Liver (tissue), 9 donors: Measurements from ENCODE around the gene CSNK1G3. TPM values are rescaled to one million over a fixed set of nuclear protein-coding genes. Genes with fewer than 3 reads are reported as not detected.

Source experiments
- DNase-seq: peaks from one replicate; pipeline ENCODE4 v3.0.0-alpha.2; 2017; ENCODE audit warnings: low spot score
- H3K27ac ChIP-seq, 2 donors: one replicate each; pipeline ENCODE4 v1.7.0; 2013; ENCODE audit warnings: inconsistent platforms in 2 of 2, low read length in 2 of 2, control low read depth in 1 of 2, low read depth in 1 of 2, mild to moderate bottlenecking in 1 of 2
- H3K27me3 ChIP-seq, 4 donors: one replicate each; pipeline versions ENCODE4 v1.6.1 to v1.7.0; 2013; ENCODE audit warnings: low read length in 3 of 4, inconsistent platforms in 1 of 4, mild to moderate bottlenecking in 1 of 4, moderate library complexity in 1 of 4; ENCODE audit not compliant: control insufficient read depth in 4 of 4, insufficient read depth in 4 of 4
- H3K36me3 ChIP-seq, 4 donors: one replicate each; pipeline versions ENCODE4 v1.6.1 to v1.7.0; 2013; ENCODE audit warnings: low read length in 3 of 4, mild to moderate bottlenecking in 3 of 4, low read depth in 1 of 4, moderate library complexity in 1 of 4; ENCODE audit not compliant: control insufficient read depth in 4 of 4, insufficient read depth in 3 of 4
- H3K4me1 ChIP-seq, 4 donors: one replicate each; pipeline versions ENCODE4 v1.6.1 to v1.7.0; 2013; ENCODE audit warnings: low read length in 3 of 4, mild to moderate bottlenecking in 3 of 4, moderate library complexity in 1 of 4; ENCODE audit not compliant: control insufficient read depth in 4 of 4, insufficient read depth in 4 of 4
- H3K4me3 ChIP-seq, 3 donors: one replicate each; pipeline versions ENCODE4 v1.6.1 to v1.7.0; 2013; ENCODE audit warnings: low read length in 3 of 3, control low read depth in 1 of 3, low read depth in 1 of 3, mild to moderate bottlenecking in 1 of 3
- H3K9ac ChIP-seq, 2 donors: one replicate each; pipeline ENCODE4 v1.7.0; 2013; ENCODE audit warnings: low read length in 2 of 2, mild to moderate bottlenecking in 2 of 2, moderate library complexity in 2 of 2, control low read depth in 1 of 2, low read depth in 1 of 2
- H3K9me3 ChIP-seq, 4 donors: one replicate each; pipeline versions ENCODE4 v1.6.1 to v1.7.0; 2013; ENCODE audit warnings: low read length in 3 of 4; ENCODE audit not compliant: control insufficient read depth in 4 of 4
- ATF3 ChIP-seq: IDR thresholded peaks from 2 replicates; pipeline ENCODE4 v1.6.1; 2016; ENCODE audit warnings: antibody characterized with exemption
- CTCF ChIP-seq: fragments of 150-350 bp; IDR thresholded peaks from 2 replicates; pipeline ENCODE4 v1.5.1; 2017; ENCODE audit warnings: improper control_type of control experiment, low read depth, low read length; ENCODE audit not compliant: missing input control
- EGR1 ChIP-seq, 2 donors: IDR thresholded peaks; 2 replicates each; pipeline ENCODE4 v1.6.1; 2016 to 2018; ENCODE audit warnings: antibody characterized with exemption in 2 of 2, low read depth in 2 of 2
- FOXA1 ChIP-seq: IDR thresholded peaks from 2 replicates; pipeline ENCODE4 v1.6.1; 2016; ENCODE audit warnings: antibody characterized with exemption
- FOXA2 ChIP-seq: IDR thresholded peaks from 2 replicates; pipeline ENCODE4 v1.6.1; 2016; ENCODE audit warnings: antibody characterized with exemption
- GABPA ChIP-seq, 2 donors: IDR thresholded peaks in 1 of 2; conservative IDR thresholded peaks in 1 of 2; 2 replicates each; pipeline ENCODE4 v1.6.1; 2016; ENCODE audit warnings: antibody characterized with exemption in 2 of 2, mild to moderate bottlenecking in 1 of 2, moderate library complexity in 1 of 2
- HNF4A ChIP-seq, 2 donors: conservative IDR thresholded peaks; 2 replicates each; pipeline ENCODE4 v1.6.1; 2016; ENCODE audit warnings: antibody characterized with exemption in 2 of 2, mild to moderate bottlenecking in 2 of 2
- HNF4G ChIP-seq: IDR thresholded peaks from 2 replicates; pipeline ENCODE4 v1.6.1; 2016; ENCODE audit warnings: antibody characterized with exemption
- JUND ChIP-seq, 2 donors: IDR thresholded peaks; 2 replicates each; pipeline ENCODE4 v1.6.1; 2016; ENCODE audit warnings: antibody characterized with exemption in 2 of 2
- MAX ChIP-seq: IDR thresholded peaks from 2 replicates; pipeline ENCODE4 v1.6.1; 2016; ENCODE audit warnings: antibody characterized with exemption
- NR2F2 ChIP-seq: IDR thresholded peaks from 2 replicates; pipeline ENCODE4 v1.6.1; 2016; ENCODE audit warnings: antibody characterized with exemption
- RAD21 ChIP-seq, 2 donors: IDR thresholded peaks; 2 replicates each; pipeline ENCODE4 v1.6.1; 2016; ENCODE audit warnings: antibody characterized with exemption in 2 of 2, mild to moderate bottlenecking in 2 of 2
- RXRA ChIP-seq, 2 donors: IDR thresholded peaks; 2 replicates each; pipeline ENCODE4 v1.6.1; 2017 to 2018; ENCODE audit warnings: antibody characterized with exemption in 2 of 2, mild to moderate bottlenecking in 1 of 2
- SP1 ChIP-seq: IDR thresholded peaks from 2 replicates; pipeline ENCODE4 v1.6.1; 2018; ENCODE audit warnings: antibody characterized with exemption, mild to moderate bottlenecking
- TAF1 ChIP-seq: conservative IDR thresholded peaks from 2 replicates; pipeline ENCODE4 v1.6.1; 2016; ENCODE audit warnings: antibody characterized with exemption, mild to moderate bottlenecking
- YY1 ChIP-seq: IDR thresholded peaks from 2 replicates; pipeline ENCODE4 v1.6.1; 2016; ENCODE audit warnings: antibody characterized with exemption, mild to moderate bottlenecking
- ZBTB33 ChIP-seq: IDR thresholded peaks from 2 replicates; pipeline ENCODE4 v1.6.1; 2016; ENCODE audit warnings: antibody characterized with exemption
- WGBS: extraction: QIAGEN DNeasy Blood & Tissue Kit; methylation state at CpG from one replicate; pipeline ENCODE4 v1.1.7; 2013; 5-methylcytosine and 5-hydroxymethylcytosine counted together
- polyA plus RNA-seq, 2 donors: library from polyadenylated mRNA; stranded (reverse) in 1 of 2; unstranded in 1 of 2; fragments of 200-250 nt in 1 of 2; fragments of >200 nt in 1 of 2; fragmentation: Nextera tagmentation in 1 of 2; extraction: Ambion mirVana in 1 of 2; gene quantifications; one replicate each; pipeline versions ENCODE4 v1.2.1 to v1.2.3, GENCODE V29; 2013 to 2015
- total RNA-seq, 2 donors: library from RNA; depleted of rRNA; stranded (reverse); fragments of >200 nt; gene quantifications; one replicate each; pipeline ENCODE4 v1.2.3, GENCODE V29; 2014
- TF ChIP-seq, protein P1 (sequence below): IDR thresholded peaks from 2 replicates; pipeline ENCODE4 v1.6.1; 2016; ENCODE audit warnings: antibody characterized with exemption, mild to moderate bottlenecking
- donor health status: healthy.
- donor health status: healthy.
- donor health status: healthy.
- donor health status: healthy.
- donor health status: healthy.

The CSNK1G3 gene
- total and polyA plus RNA-seq, 4 donors = 6.8 to 28.9 (median 15.4) TPM

DNA sequence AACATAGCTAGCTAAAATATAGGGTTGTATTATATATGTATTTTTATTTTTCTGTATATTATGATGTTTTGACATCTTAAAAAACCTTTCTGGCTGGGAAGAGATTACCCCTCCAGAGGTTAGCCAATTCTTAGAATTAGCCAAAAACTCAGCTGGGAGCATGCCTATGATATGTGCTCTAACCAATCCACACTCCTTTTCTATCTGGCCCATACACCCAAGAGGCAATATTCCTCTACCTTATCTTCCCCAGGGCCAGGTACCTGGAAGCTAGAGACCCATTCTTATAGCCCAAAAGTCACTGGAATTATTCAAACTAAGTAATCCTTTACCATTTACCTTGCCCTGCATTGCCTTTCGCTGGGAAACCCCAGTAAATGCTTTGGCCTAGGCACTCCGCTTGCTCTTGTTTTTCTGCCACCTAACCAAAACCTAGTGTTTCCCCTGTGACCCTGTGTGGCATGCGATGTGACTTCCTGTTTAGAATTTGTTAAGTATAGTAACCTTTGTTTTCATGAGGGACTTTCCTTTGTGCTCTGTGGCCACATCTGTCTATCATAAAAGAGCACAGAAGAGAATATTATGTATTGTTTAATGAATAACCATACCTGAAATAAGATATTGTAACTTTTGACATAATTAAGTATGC lies 37.4 kb downstream of the CSNK1G3 start:
- WGBS = 72% methylated on average over 3 of the region's 3 CpGs
- no peaks in the 10 kb centered on the region for H3K27me3 ChIP-seq
- DNase-seq = no peak
- no peak overlapping the region for H3K4me3 ChIP-seq
- no peak overlapping the region for H3K27ac ChIP-seq
- H3K4me1 ChIP-seq = peaks cover 0 to 2% (median under 1%) of the 10 kb centered on the region in 4 donors
- peaks cover 0 to 2% (median 0%) of the 10 kb centered on the region in 4 donors for H3K36me3 ChIP-seq
- H3K9me3 ChIP-seq = no peaks in the 10 kb centered on the region
- no peak for TF ChIP-seq HNF4G
- TF ChIP-seq, protein P1, sequence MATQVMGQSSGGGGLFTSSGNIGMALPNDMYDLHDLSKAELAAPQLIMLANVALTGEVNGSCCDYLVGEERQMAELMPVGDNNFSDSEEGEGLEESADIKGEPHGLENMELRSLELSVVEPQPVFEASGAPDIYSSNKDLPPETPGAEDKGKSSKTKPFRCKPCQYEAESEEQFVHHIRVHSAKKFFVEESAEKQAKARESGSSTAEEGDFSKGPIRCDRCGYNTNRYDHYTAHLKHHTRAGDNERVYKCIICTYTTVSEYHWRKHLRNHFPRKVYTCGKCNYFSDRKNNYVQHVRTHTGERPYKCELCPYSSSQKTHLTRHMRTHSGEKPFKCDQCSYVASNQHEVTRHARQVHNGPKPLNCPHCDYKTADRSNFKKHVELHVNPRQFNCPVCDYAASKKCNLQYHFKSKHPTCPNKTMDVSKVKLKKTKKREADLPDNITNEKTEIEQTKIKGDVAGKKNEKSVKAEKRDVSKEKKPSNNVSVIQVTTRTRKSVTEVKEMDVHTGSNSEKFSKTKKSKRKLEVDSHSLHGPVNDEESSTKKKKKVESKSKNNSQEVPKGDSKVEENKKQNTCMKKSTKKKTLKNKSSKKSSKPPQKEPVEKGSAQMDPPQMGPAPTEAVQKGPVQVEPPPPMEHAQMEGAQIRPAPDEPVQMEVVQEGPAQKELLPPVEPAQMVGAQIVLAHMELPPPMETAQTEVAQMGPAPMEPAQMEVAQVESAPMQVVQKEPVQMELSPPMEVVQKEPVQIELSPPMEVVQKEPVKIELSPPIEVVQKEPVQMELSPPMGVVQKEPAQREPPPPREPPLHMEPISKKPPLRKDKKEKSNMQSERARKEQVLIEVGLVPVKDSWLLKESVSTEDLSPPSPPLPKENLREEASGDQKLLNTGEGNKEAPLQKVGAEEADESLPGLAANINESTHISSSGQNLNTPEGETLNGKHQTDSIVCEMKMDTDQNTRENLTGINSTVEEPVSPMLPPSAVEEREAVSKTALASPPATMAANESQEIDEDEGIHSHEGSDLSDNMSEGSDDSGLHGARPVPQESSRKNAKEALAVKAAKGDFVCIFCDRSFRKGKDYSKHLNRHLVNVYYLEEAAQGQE = no peak
- TF ChIP-seq RAD21 (IDR thresholded peaks at IDR 0.05) = no peak
- TF ChIP-seq MAX = no peak
- no peak for TF ChIP-seq HNF4A (conservative IDR thresholded peaks at IDR 0.05)
- TF ChIP-seq SP1 = no peak
- TF ChIP-seq NR2F2 = no peak
- no peak for TF ChIP-seq RXRA (IDR thresholded peaks at IDR 0.05)
- no peak for TF ChIP-seq GABPA (IDR thresholded peaks at IDR 0.05 in 1 of 2, conservative IDR thresholded peaks at IDR 0.05 in 1 of 2)
- no peak for TF ChIP-seq JUND (IDR thresholded peaks at IDR 0.05)
- H3K9ac ChIP-seq = no peak overlapping the region

DNA sequence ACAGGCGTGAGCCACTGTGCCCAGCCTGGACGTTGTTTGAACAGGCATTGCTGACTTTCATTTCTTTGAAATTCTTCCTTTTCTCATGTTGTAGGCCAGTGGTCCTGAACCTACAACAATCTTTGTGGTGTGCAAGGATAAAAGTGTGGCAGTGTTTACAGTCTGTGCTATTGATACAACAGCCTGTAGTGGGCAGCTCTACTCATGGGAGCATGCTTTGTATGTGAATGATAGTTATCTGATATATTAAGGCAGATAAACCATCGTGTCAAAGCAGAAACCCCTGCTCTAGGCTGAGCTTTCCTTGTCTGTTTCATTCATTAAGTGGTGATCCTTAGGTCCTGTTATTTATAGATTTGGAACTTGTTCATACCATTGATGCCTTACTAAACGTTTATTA lies 42.6 kb downstream of the CSNK1G3 start:
- peaks cover 0 to 5% (median 1%) of the 10 kb centered on the region in 4 donors for H3K4me1 ChIP-seq
- no peaks in the 10 kb centered on the region for H3K27me3 ChIP-seq
- H3K9me3 ChIP-seq = no peaks in the 10 kb centered on the region
- H3K36me3 ChIP-seq = peaks cover 0 to 4% (median 0%) of the 10 kb centered on the region in 4 donors
- H3K27ac ChIP-seq = no peak overlapping the region
- no peak overlapping the region for H3K4me3 ChIP-seq
- no peak for DNase-seq
- 83% methylated on average over 4 of the region's 4 CpGs for WGBS
- H3K9ac ChIP-seq = no peak overlapping the region
- no peak for TF ChIP-seq MAX
- no peak for TF ChIP-seq ZBTB33
- no peak for TF ChIP-seq EGR1 (IDR thresholded peaks at IDR 0.05; ENCODE audit: low read depth in 2 of 2)
- no peak for TF ChIP-seq HNF4G
- TF ChIP-seq YY1 = no peak
- no peak for TF ChIP-seq ATF3
- no peak for TF ChIP-seq CTCF
- TF ChIP-seq HNF4A (conservative IDR thresholded peaks at IDR 0.05) = no peak
- TF ChIP-seq TAF1 = no peak
- no peak for TF ChIP-seq FOXA1
- TF ChIP-seq NR2F2 = no peak
- no peak for TF ChIP-seq FOXA2
- TF ChIP-seq SP1 = no peak
- no peak for TF ChIP-seq JUND (IDR thresholded peaks at IDR 0.05)
- no peak for TF ChIP-seq RXRA (IDR thresholded peaks at IDR 0.05)
- TF ChIP-seq, protein P1 = no peak
- no peak for TF ChIP-seq GABPA (IDR thresholded peaks at IDR 0.05 in 1 of 2, conservative IDR thresholded peaks at IDR 0.05 in 1 of 2)
- no peak for TF ChIP-seq RAD21 (IDR thresholded peaks at IDR 0.05)
